Testis (tissue), 3 donors: Measurements from ENCODE around the gene LRRK1. TPM values are rescaled to one million over a fixed set of nuclear protein-coding genes. Genes with fewer than 3 reads are reported as not detected.

Source experiments
- DNase-seq: peaks from one replicate; pipeline ENCODE4 v3.0.0-alpha.2; 2019
- H3K27ac ChIP-seq, 2 donors: fragments of 200-600 bp; sonication (generic); one replicate each; pipeline ENCODE4 v1.5.1; 2019
- H3K27me3 ChIP-seq: fragments of 200-600 bp; sonication (generic); one replicate; pipeline ENCODE4 v1.5.1; 2019
- H3K36me3 ChIP-seq: fragments of 200-600 bp; sonication (generic); one replicate; pipeline ENCODE4 v1.5.1; 2017; ENCODE audit warnings: low read depth; ENCODE audit errors: missing control alignments
- H3K4me1 ChIP-seq: fragments of 200-600 bp; sonication (generic); one replicate; pipeline ENCODE4 v1.5.1; 2019
- H3K4me3 ChIP-seq, 2 donors: fragments of 200-600 bp; sonication (generic); one replicate each; pipeline ENCODE4 v1.5.1; 2017 to 2019
- H3K9me3 ChIP-seq: fragments of 200-600 bp; sonication (generic); one replicate; pipeline ENCODE4 v1.5.1; 2017
- POLR2A ChIP-seq: fragments of 450-650 bp; IDR thresholded peaks from one replicate; pipeline ENCODE4 v1.6.1; 2017; ENCODE audit warnings: antibody characterized with exemption, mild to moderate bottlenecking, moderate library complexity
- WGBS, 2 donors: methylation state at CpG; one replicate each; pipeline ENCODE4 v1.1.5; 2018; 5-methylcytosine and 5-hydroxymethylcytosine counted together
- intact Hi-C: fragments of 100-400 bp; cut with DNase I; formaldehyde crosslinking; loops from one replicate; pipeline ENCODE4 v1.15.1; 2023; ENCODE audit warnings: low total_unique reads
- polyA plus RNA-seq: library from polyadenylated mRNA; stranded (reverse); fragments of 350-450 nt; fragmentation: Illumina TruSeq; extraction: RNeasy Lipid Tissue Mini Kit (QIAGEN cat#74804); gene quantifications from one replicate; pipeline ENCODE4 v1.2.3, GENCODE V29; 2014; ENCODE audit warnings: low read depth, low replicate concordance; ENCODE audit not compliant: insufficient read depth
- total RNA-seq, 2 donors: library from RNA; depleted of rRNA; stranded (reverse); fragments of >200 nt; gene quantifications; one replicate each; pipeline ENCODE4 v1.2.3, GENCODE V29; 2016
- TF ChIP-seq, protein P1 (sequence below), 3 experiments: fragments of 450-650 bp in 2 of 3; fragments of 200-600 bp in 1 of 3; sonication (generic) in 1 of 3; IDR thresholded peaks; one replicate each; pipeline ENCODE4 v1.5.1; 2016 to 2019; ENCODE audit warnings: antibody characterized with exemption in 3 of 3, mild to moderate bottlenecking in 2 of 3, moderate library complexity in 1 of 3

The LRRK1 gene
- total and polyA plus RNA-seq, 3 donors from 2014 or later: 18.8 to 24.6 (median 23.0) TPM

DNA sequence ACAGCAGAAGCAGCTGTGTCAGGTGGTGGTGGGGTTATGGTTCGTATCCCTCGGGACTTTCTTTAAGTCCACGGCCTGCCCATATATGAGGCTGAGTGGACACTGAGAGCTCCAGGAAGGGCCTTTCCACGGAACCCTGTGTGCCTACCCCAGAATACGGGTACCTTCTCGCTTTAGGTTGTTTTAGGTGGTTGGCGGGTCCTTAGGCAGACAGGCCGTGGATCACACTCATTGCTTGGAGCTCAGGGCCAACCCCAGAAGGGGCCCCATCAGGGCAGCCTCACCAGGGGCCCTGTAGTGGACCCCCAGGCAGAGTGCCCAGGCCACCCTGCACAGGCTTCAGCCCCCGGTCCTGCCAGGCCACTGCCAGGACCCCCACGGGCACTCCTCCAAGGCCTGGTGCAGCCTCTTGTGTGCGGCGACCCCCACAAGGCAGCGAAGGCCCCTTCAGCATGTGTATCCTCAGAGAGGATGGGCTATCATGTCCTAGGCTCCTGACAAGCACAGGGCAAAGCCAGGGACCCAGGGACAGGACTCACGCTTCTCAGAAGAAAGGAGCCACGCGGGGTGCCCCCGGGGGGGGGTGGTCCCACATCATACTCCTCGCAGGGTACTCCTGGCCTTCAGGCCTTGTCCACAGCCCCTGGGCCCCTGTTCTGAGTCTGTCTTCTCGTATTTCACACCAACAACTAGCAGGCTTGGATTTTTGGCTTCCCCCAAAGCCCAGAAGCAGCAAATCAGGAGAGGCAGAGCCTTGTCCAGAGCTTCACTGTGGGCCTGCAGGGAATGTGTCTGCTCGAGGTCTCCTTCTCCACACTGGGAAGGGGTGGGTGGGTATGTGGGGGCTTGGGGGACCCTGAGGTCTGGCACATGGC, 93.4 kb downstream of the LRRK1 start:
- Histone ChIP-seq H3K4me1 (peaks cover 19% of the 10 kb centered on the region), H3K4me3 (no peak overlapping the region), H3K9me3 (no peaks in the 10 kb centered on the region), H3K36me3 (no peaks in the 10 kb centered on the region), H3K27ac (no peak overlapping the region), H3K27me3 (no peaks in the 10 kb centered on the region)
- peak; percentile 13 for DNase-seq
- TF ChIP-seq, protein P1, sequence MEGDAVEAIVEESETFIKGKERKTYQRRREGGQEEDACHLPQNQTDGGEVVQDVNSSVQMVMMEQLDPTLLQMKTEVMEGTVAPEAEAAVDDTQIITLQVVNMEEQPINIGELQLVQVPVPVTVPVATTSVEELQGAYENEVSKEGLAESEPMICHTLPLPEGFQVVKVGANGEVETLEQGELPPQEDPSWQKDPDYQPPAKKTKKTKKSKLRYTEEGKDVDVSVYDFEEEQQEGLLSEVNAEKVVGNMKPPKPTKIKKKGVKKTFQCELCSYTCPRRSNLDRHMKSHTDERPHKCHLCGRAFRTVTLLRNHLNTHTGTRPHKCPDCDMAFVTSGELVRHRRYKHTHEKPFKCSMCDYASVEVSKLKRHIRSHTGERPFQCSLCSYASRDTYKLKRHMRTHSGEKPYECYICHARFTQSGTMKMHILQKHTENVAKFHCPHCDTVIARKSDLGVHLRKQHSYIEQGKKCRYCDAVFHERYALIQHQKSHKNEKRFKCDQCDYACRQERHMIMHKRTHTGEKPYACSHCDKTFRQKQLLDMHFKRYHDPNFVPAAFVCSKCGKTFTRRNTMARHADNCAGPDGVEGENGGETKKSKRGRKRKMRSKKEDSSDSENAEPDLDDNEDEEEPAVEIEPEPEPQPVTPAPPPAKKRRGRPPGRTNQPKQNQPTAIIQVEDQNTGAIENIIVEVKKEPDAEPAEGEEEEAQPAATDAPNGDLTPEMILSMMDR (IDR thresholded peaks at IDR 0.05): no peak
- TF ChIP-seq POLR2A: no peak
- intact Hi-C loops: loop anchor here (10.0 kb wide), 1 partner anchor 72 kb away; no protein-coding TSS in a partner anchor
- WGBS, 2 donors: 84 to 85% methylated on average over 10 to 19 of the region's 20 CpGs

DNA sequence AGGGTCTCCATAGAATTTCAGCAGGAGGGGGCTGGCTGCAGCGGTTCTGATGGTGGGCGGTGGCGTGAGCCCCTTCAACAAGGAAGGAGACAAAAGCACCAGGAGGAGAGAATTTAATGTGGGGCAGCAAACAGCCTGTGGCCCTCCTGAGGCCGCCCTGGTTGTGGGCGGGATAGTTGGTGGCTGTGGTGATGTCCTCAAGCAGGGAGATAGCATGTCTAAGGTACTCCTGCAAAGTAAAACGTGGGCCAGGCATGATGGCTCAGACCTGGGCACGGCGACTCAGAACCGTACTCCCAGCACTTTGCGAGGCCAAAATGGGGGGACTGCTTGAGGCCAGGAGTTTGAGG, 94.0 kb downstream of the LRRK1 start:
- Histone ChIP-seq H3K27ac (no peak overlapping the region), H3K9me3 (no peaks in the 10 kb centered on the region), H3K4me1 (peaks cover 19% of the 10 kb centered on the region), H3K4me3 (no peak overlapping the region), H3K36me3 (no peaks in the 10 kb centered on the region), H3K27me3 (no peaks in the 10 kb centered on the region)
- DNase-seq: peak; percentile 6
- intact Hi-C loops: loop anchor here (10.0 kb wide), 1 partner anchor 72 kb away; no protein-coding TSS in a partner anchor
- 89 to 95% methylated on average over 10 of the region's 10 CpGs for WGBS, 2 donors
- TF ChIP-seq, protein P1 (IDR thresholded peaks at IDR 0.05): no peak
- TF ChIP-seq POLR2A: no peak

DNA sequence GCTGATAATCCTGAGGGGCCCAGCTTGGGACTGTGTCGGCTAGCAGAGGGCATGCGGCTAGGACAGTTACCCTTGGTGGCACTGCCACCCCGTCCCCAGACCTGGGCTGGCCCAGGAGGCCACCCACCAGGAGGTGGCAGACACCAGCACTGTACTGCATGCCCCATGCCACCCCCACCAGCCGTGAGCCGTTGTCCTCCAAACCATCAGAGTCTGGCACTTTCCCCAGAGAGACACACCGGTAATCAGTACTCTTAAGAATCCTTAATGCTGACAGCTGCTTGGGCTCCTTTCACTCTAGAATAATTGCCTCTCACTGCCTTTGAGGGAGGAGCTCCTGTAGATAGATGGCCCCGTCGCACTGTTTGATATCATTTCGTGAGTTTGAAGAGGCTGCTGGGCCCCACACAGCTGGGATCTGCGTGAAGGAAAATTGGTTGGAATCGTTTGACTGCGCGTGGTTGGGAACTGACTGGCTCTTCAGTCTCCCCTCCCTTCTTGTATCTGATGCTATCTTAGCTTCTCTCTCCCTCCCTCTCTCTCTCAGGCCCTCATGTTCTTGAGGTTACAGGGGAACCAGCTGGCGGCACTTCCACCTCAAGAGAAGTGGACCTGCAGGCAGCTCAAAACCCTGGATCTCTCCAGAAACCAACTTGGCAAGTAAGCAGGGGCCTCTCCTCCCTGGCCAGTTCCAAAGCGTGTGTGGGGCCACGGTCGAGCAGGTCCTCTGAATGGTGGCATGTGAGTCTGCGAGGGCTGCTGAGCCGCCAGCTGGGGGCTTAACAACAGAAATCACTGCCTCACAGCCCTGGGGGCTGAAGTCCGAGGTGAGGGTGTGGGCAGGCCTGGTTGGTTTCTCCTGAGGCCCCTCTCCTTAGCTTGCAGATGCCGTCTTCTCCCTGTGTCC, 94.9 kb downstream of the LRRK1 start:
- TF ChIP-seq, protein P1 (IDR thresholded peaks at IDR 0.05): no peak
- no peak for TF ChIP-seq POLR2A
- Histone ChIP-seq H3K4me1 (peaks cover 20% of the 10 kb centered on the region), H3K9me3 (no peaks in the 10 kb centered on the region), H3K36me3 (no peaks in the 10 kb centered on the region), H3K27me3 (no peaks in the 10 kb centered on the region), H3K27ac (peak overlapping the region in 1 of 2 donors; percentile 7), H3K4me3 (no peak overlapping the region)
- intact Hi-C loops: loop anchor here (10.0 kb wide), 1 partner anchor 71 kb away; no protein-coding TSS in a partner anchor
- DNase-seq: peak; percentile 24
- 48 to 50% methylated on average over 15 to 21 of the region's 21 CpGs for WGBS, 2 donors

DNA sequence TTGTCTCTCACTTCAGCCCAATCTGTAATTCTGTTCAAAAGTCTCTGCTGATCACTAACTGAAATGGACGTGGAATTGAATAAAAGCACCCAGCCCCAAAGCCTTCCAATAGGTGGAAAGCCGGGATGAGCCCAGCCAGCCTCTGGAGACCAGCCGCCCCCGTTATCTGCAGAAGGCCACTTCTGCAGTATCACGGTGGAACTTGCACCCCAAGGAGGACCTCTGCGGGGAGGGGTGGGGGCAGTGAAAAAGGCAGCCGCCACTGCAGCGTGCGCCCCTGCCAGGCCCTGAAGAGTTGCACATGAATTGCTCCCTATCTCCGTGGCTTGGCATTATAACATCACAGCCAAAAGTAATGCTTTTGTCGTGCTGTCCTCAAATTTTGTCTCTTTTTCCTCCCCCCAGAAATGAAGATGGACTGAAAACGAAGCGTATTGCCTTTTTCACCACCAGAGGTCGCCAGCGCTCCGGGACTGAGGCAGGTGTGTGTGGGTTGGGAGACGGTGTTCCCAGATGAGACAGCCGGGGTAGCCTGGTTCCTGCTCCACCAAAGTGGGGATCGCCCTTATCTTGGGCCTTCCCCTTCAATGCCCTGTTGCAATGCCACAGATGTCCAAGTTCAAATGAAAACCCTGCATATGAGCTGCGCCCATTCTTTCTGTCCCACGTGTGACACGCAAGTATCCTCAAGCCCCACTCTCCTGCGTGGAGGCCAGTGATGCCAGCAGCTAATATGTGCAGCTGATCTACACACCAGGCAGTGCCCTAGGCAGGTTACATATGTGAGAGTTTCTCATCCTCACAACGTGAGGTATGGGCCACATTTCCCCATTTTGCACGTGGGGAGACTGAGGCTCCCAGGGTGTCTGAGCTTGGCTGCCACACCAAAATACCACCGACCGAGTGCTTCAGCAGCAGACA, 96.0 kb downstream of the LRRK1 start:
- H3K4me3 ChIP-seq: no peak overlapping the region
- peak overlapping the region in 1 of 2 donors; percentile 11 for H3K27ac ChIP-seq
- H3K4me1 ChIP-seq: peaks cover 23% of the 10 kb centered on the region
- 45 to 63% methylated on average over 24 to 27 of the region's 27 CpGs for WGBS, 2 donors
- H3K27me3 ChIP-seq: no peaks in the 10 kb centered on the region
- TF ChIP-seq POLR2A: no peak
- TF ChIP-seq, protein P1 (IDR thresholded peaks at IDR 0.05): peak; percentile 80 to 93 (median 87)
- H3K9me3 ChIP-seq: no peaks in the 10 kb centered on the region
- H3K36me3 ChIP-seq: no peaks in the 10 kb centered on the region
- intact Hi-C loops: loop anchor here (5.0 to 10.0 kb wide), 2 partner anchors 70 to 237 kb away; partner anchors contain the start of gene CHSY1
- peak; percentile 87 for DNase-seq
